HCT116 (cell line): ENCODE data around the gene PRCD. TPM values are rescaled to one million over a fixed set of nuclear protein-coding genes. Genes with fewer than 3 reads are reported as not detected.

Source experiments
- ATAC-seq: fragments of 200-7000 bp; cut with Tn5 transposase; 2 replicates; pipeline ENCODE4 v1.9.1; 2020; ENCODE audit warnings: mild to moderate bottlenecking, moderate library complexity
- BruUV-seq: library from RNA; stranded (reverse); fragments of 400-500 nt; replicated peaks from 2 replicates; lab custom pipeline; 2021; lab: Mats Ljungman, UMichigan
- CTCF ChIA-PET: fragments of 300-600 bp; sonication (Branson Sonifier 250); formaldehyde crosslinking; loops from one replicate; lab custom pipeline; 2021; ENCODE audit warnings: antibody characterized with exemption; lab: Charles Lee
- POLR2A ChIA-PET: fragments of 300-600, 350-600 bp; sonication (Branson Sonifier 250); formaldehyde crosslinking; loops from one replicate; lab custom pipeline; 2021; ENCODE audit warnings: antibody characterized with exemption; lab: Charles Lee
- RAD21 ChIA-PET, 2 experiments: fragments of 300-600 bp; sonication (Branson Sonifier 250); formaldehyde crosslinking; loops; one replicate each; lab custom pipeline; 2023; ENCODE audit warnings: low total read pairs in 2 of 2; ENCODE audit not compliant: uncharacterized antibody in 2 of 2, unreplicated experiment in 2 of 2, low non-redundant PET in 1 of 2; lab: Charles Lee
- DNase-seq: peaks from one replicate; pipeline ENCODE4 v3.0.0-alpha.2; 2010; ENCODE audit warnings: low read depth, low spot score
- H2AFZ ChIP-seq: fragments of 200-600 bp; shearing (Covaris generic), sonication (generic); 2 replicates; pipeline ENCODE4 v1.6.1; 2017; ENCODE audit warnings: low read depth, mixed run types, mixed read lengths, antibody characterized with exemption, low read length; ENCODE audit not compliant: poor library complexity, severe bottlenecking
- H3K27ac ChIP-seq: 2 replicates; pipeline ENCODE4 v1.5.1; 2012; ENCODE audit warnings: low read depth, low read length
- H3K27me3 ChIP-seq: fragments of 200-600 bp; sonication (generic); 2 replicates; pipeline ENCODE4 v1.6.1; 2016; ENCODE audit warnings: mixed run types, low read length, mixed read lengths; ENCODE audit not compliant: insufficient read depth
- H3K36me3 ChIP-seq, 2 experiments: fragments of 200-500 bp in 1 of 2; fragments of 200-600 bp in 1 of 2; sonication (Bioruptor generic) in 1 of 2; sonication (generic) in 1 of 2; 2 replicates each; pipeline versions ENCODE4 v1.5.1 to v1.6.1; 2014 to 2016; ENCODE audit warnings: low read length in 2 of 2, inconsistent platforms in 1 of 2, mixed read lengths in 1 of 2, mixed run types in 1 of 2; ENCODE audit not compliant: insufficient read depth in 2 of 2, control insufficient read depth in 1 of 2
- H3K4me1 ChIP-seq, 2 experiments: fragments of 200-600 bp in 1 of 2; sonication (generic) in 1 of 2; 2 replicates each; pipeline versions ENCODE4 v1.5.1 to v1.6.1; 2012 to 2017; ENCODE audit warnings: low read length in 2 of 2, inconsistent platforms in 1 of 2, mild to moderate bottlenecking in 1 of 2, mixed read lengths in 1 of 2, mixed run types in 1 of 2, moderate library complexity in 1 of 2; ENCODE audit not compliant: insufficient read depth in 2 of 2, control insufficient read depth in 1 of 2
- H3K4me2 ChIP-seq: fragments of 200-600 bp; sonication (generic); 2 replicates; pipeline ENCODE4 v1.6.1; 2017; ENCODE audit warnings: mixed run types, low read length, mixed read lengths
- H3K4me3 ChIP-seq, 2 experiments: fragments of 200-600 bp in 1 of 2; sonication (generic) in 1 of 2; replicated peaks in 1 of 2; 2 replicates each; pipeline ENCODE4 v1.5.1; 2011 to 2016; ENCODE audit warnings: low read length in 2 of 2, control low read depth in 1 of 2, low read depth in 1 of 2, mild to moderate bottlenecking in 1 of 2, mixed read lengths in 1 of 2, mixed run types in 1 of 2
- H3K79me2 ChIP-seq: fragments of 200-600 bp; sonication (generic); 2 replicates; pipeline ENCODE4 v1.6.1; 2017; ENCODE audit warnings: mild to moderate bottlenecking, mixed run types, low read length, moderate library complexity, mixed read lengths; ENCODE audit not compliant: insufficient read depth
- H3K9ac ChIP-seq: fragments of 200-600 bp; sonication (generic); 2 replicates; pipeline ENCODE4 v1.6.1; 2016; ENCODE audit warnings: low read length, mixed read lengths
- H3K9me2 ChIP-seq: fragments of 200-600 bp; sonication (generic), shearing (Covaris generic); 2 replicates; pipeline ENCODE4 v1.6.1; 2017; ENCODE audit warnings: mixed run types, mild to moderate bottlenecking, moderate library complexity; ENCODE audit not compliant: insufficient read depth
- H3K9me3 ChIP-seq, 2 experiments: fragments of 200-500 bp in 1 of 2; fragments of 200-600 bp in 1 of 2; sonication (Bioruptor generic) in 1 of 2; sonication (generic) in 1 of 2; 2 replicates each; pipeline ENCODE4 v1.6.1; 2014 to 2017; ENCODE audit warnings: low read length in 2 of 2, mixed read lengths in 2 of 2, inconsistent platforms in 1 of 2, low read depth in 1 of 2, mild to moderate bottlenecking in 1 of 2, mixed run types in 1 of 2, moderate library complexity in 1 of 2; ENCODE audit not compliant: control insufficient read depth in 1 of 2, insufficient read depth in 1 of 2
- H4K20me1 ChIP-seq: fragments of 200-600 bp; sonication (generic), shearing (Covaris generic); 2 replicates; pipeline ENCODE4 v1.6.1; 2017; ENCODE audit warnings: mixed run types, mild to moderate bottlenecking, moderate library complexity; ENCODE audit not compliant: insufficient read depth
- CBX3 ChIP-seq: IDR thresholded peaks from 2 replicates; pipeline ENCODE4 v1.6.1; 2012; ENCODE audit warnings: low read depth
- CEBPB ChIP-seq: IDR thresholded peaks from 2 replicates; pipeline ENCODE4 v1.6.1; 2012; ENCODE audit warnings: low read depth
- EGR1 ChIP-seq: IDR thresholded peaks from 2 replicates; pipeline ENCODE4 v1.6.1; 2012; ENCODE audit warnings: low read depth
- EZH2 ChIP-seq: fragments of 200-600 bp; sonication (generic); IDR thresholded peaks from 2 replicates; pipeline ENCODE4 v1.6.1; 2017; ENCODE audit warnings: antibody characterized with exemption, mixed run types
- EZH2phosphoT487 ChIP-seq: fragments of 200-600 bp; IDR thresholded peaks from 2 replicates; pipeline ENCODE4 v1.6.1; 2018; ENCODE audit warnings: antibody characterized with exemption, borderline replicate concordance
- JUND ChIP-seq: IDR thresholded peaks from 2 replicates; pipeline ENCODE4 v1.6.1; 2012
- POLR2A ChIP-seq: IDR thresholded peaks from 2 replicates; pipeline ENCODE4 v1.7.0; 2011; ENCODE audit warnings: borderline replicate concordance; ENCODE audit not compliant: insufficient read depth, insufficient read length; ENCODE audit errors: extremely low read depth
- POLR2AphosphoS5 ChIP-seq: IDR thresholded peaks from 2 replicates; pipeline ENCODE4 v1.6.1; 2011; ENCODE audit warnings: mild to moderate bottlenecking, low read depth, low read length, moderate library complexity
- REST ChIP-seq: IDR thresholded peaks from 2 replicates; pipeline ENCODE4 v1.6.1; 2012; ENCODE audit warnings: low read depth
- YY1 ChIP-seq: IDR thresholded peaks from 2 replicates; pipeline ENCODE4 v1.6.1; 2011; ENCODE audit warnings: low read length, low read depth, moderate library complexity, mild to moderate bottlenecking; ENCODE audit not compliant: insufficient replicate concordance; ENCODE audit errors: extremely low read depth
- ZFX ChIP-seq: fragments of 450-650 bp; IDR thresholded peaks from 2 replicates; pipeline ENCODE4 v1.6.1; 2017
- ZNF274 ChIP-seq: fragments of 200-500 bp; sonication (Bioruptor generic); IDR thresholded peaks from 2 replicates; pipeline ENCODE4 v1.6.1; 2014; ENCODE audit warnings: mild to moderate bottlenecking, low read depth, low read length, inconsistent platforms
- intact Hi-C: fragments of 100-400 bp; cut with micrococcal nuclease; formaldehyde crosslinking; loops from 2 replicates; pipeline ENCODE4 v1.10.0; 2022
- total RNA-seq: library from RNA; stranded (reverse); gene quantifications from one replicate; pipeline ENCODE4 v1.2.1, GENCODE V29; 2021; ENCODE audit not compliant: unreplicated experiment

Gene PRCD
- total RNA-seq, 1 experiment from 2014 or later, result not detected

GRCh38 chr17:76496464-76496863 is 43.4 kb upstream of the PRCD start:
- POLR2A ChIA-PET, result no interaction called here
- no peak for TF ChIP-seq POLR2AphosphoS5
- TF ChIP-seq ZNF274, result no peak
- no peak for TF ChIP-seq YY1
- no peak for TF ChIP-seq EZH2
- TF ChIP-seq REST, result no peak
- TF ChIP-seq POLR2A, result no peak
- no peak for TF ChIP-seq JUND
- Histone ChIP-seq H3K9ac (no peak overlapping the region), H3K4me1 (peaks cover 24 to 45% of the 10 kb centered on the region in 2 experiments), H3K9me2 (no peaks in the 10 kb centered on the region), H3K27ac (no peak overlapping the region), H3K27me3 (no peaks in the 10 kb centered on the region), H3K79me2 (peaks cover 56% of the 10 kb centered on the region), H3K4me3 (no peak overlapping the region), H4K20me1 (peaks cover 5% of the 10 kb centered on the region; the same call in 1 of the 2 replicates), H3K36me3 (no peaks in the 10 kb centered on the region; a peak in 1 of 4 replicates), H3K9me3 (no peaks in the 10 kb centered on the region), H2AFZ (no peak overlapping the region), H3K4me2 (no peak overlapping the region)
- ATAC-seq (no peak), DNase-seq (no peak)
- RAD21 ChIA-PET, result no interaction called here
- CTCF ChIA-PET, result no interaction called here
- intact Hi-C loops, result no loop called here
- no TSS peak for BruUV-seq

GRCh38 chr17:76497699-76497978 is 42.2 kb upstream of the PRCD start:
- no peak for DNase-seq
- intact Hi-C loops, result no loop called here
- Histone ChIP-seq H3K4me2 (no peak overlapping the region), H3K9ac (no peak overlapping the region), H3K27me3 (no peaks in the 10 kb centered on the region), H3K9me2 (no peaks in the 10 kb centered on the region), H3K9me3 (no peaks in the 10 kb centered on the region), H4K20me1 (peaks cover 5% of the 10 kb centered on the region; the same call in 1 of the 2 replicates), H3K27ac (no peak overlapping the region), H3K79me2 (peaks cover 56% of the 10 kb centered on the region), H3K4me1 (peaks cover 32 to 48% of the 10 kb centered on the region in 2 experiments), H3K36me3 (no peaks in the 10 kb centered on the region; a peak in 1 of 4 replicates), H3K4me3 (no peak overlapping the region), H2AFZ (no peak overlapping the region)
- ATAC-seq, result no peak
- BruUV-seq, result no TSS peak
- CTCF ChIA-PET, result no interaction called here
- POLR2A ChIA-PET, result no interaction called here
- RAD21 ChIA-PET, result no interaction called here
- TF ChIP-seq CEBPB, result no peak
- TF ChIP-seq CBX3, result no peak
- TF ChIP-seq REST, result no peak
- TF ChIP-seq EZH2phosphoT487, result no peak
- no peak for TF ChIP-seq JUND
- TF ChIP-seq ZFX, result no peak
- no peak for TF ChIP-seq EGR1
